Activated CD4-positive, alpha-beta T cell treated with anti-CD3 and anti-CD28 coated beads for 4 hours (primary cell): ENCODE data around the gene LGALS14.

ENCODE experiments used
- DNase-seq, 2 donors: peaks; one replicate each; pipeline ENCODE4 v3.0.0-alpha.2; 2020

LGALS14 gene

GRCh38 chr19:39752390-39752789, 48.1 kb downstream of the LGALS14 start:
- no peak for DNase-seq

- no peak for DNase-seq
Measured at GRCh38 chr19:39752795-39753194, 48.5 kb downstream of the LGALS14 start.

- DNase-seq: no peak
Measured at GRCh38 chr19:39754544-39754943, 50.3 kb downstream of the LGALS14 start.

- no peak for DNase-seq
Measured at GRCh38 chr19:39754971-39755370, 50.7 kb downstream of the LGALS14 start.
